Measurements from ENCODE around the gene DNAH3.
A peak's percentile ranks its signal among the peaks of the same experiment; 100 is the strongest.

Gene DNAH3

DNA sequence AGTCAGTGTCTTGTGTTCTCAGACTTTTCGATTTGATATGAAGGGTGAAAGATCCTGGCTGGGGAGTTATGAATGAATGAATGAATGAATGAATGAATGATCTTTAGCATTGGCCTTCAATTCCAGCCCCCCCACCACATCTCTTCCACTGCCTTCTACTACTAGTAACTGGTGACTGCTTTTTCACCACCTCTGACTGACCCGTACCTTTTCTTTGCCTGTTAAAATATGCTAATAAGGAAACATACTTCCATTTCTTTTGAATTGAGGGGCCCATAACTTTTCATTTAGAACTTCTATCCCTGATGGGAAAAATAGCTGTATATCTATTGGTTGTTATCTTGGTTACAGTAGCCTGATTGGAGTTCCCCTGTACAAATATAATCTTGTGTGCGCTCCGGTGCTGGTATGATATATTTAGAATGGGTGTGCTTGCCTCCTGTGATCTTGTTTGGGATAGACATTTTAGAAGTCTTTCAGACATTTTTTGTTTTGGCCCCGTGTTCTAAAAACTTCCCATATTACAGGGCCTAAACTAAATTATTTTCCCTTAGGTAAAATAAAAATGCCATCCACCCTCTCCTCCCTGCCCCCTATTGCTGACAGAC, 246.6 kb downstream of the DNAH3 start:
- no peak for DNase-seq (ENCODE audit: low spot score)

GRCh38 chr16:20903116-20903898, 247.3 kb downstream of the DNAH3 start:
- DNase-seq (ENCODE audit: low spot score): no peak

GRCh38 chr16:20902426-20902825, 248.2 kb downstream of the DNAH3 start:
- DNase-seq (ENCODE audit: low spot score): no peak

DNA sequence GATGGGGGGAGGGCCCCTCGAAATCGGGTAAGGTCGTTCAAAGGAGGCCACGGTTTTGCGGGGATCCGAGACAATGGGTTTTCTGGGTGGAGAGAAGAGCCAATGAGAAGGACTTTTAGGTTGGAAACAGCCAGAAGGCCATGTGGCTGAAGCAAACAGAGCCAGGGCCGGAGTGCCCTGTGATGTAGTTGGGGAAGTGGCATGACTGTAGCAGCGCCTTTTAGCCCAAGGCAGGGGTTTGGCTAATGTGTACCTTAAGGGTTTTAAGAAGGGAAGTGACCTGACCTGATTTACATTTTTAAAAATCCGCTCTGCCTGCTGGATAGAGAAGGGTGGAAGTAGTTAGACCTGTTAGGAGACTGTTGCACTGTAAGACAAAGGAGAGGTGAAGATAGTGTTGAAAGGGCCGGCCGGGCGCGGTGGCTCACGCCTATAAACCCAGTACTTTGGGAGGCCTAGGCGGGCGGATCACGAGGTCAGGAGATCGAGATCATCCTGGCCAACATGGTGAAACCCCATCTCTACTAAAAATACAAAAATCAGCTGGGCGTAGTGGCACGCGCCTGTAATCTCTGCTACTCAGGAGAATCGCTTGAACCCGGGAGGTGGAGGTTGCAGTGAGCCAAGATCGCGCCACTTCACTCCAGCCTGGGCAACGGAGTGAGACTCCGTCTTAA, 249.1 kb downstream of the DNAH3 start:
- no peak for DNase-seq (ENCODE audit: low spot score)

- no peak for DNase-seq (ENCODE audit: low spot score)
These were observed 249.6 kb downstream of the DNAH3 start for GRCh38 chr16:20901068-20901435.

DNA sequence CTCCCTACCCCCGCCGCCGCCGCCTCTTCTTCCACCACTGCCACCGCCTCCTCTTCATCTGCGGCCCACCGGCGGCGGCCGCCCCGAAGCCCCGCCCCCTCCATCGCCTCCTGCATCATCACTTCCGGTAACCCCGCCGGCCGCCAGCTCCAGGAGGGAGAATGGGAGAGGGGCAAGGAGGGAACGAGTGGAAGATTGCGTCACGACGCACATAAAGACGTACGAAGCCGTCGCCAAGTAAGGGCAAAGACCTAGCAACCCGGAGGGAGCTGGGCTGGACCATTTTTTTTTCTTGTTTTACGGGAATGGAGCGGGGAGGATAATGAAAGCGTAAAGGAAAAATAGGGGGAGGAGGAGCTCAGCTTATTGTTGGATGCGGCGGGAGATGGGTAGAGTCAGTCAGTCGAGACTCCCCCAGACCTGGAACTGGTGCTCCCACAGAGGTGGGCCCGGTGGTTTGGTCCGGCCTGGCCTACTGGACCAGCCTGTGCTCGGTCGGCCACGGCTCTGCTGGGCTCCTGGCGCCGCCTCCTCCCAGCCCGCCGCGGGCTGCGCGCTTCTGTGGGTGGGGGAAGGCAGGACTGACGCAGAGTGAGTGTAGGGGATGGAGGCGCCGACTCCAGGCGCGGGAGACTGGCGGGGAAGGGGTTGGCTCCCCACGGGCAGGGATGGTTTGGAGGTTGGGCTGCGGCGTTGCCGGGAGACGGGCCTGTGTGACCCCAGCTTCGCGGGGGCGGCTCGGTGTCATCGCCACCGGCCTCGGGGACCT, 250.2 kb downstream of the DNAH3 start, which contains the start of the genes DCUN1D3 and LYRM1:
TSS of gene DCUN1D3 (minus strand) at position 60 of the 769 bp plus-strand sequence. CDS start 37,820 bp downstream, outside the sequence.
TSS of gene LYRM1 (plus strand) at position 473 of the 769 bp plus-strand sequence. CDS start 14,785 bp downstream, outside the sequence.
- DNase-seq (ENCODE audit: low spot score): peak; percentile 99

DNA sequence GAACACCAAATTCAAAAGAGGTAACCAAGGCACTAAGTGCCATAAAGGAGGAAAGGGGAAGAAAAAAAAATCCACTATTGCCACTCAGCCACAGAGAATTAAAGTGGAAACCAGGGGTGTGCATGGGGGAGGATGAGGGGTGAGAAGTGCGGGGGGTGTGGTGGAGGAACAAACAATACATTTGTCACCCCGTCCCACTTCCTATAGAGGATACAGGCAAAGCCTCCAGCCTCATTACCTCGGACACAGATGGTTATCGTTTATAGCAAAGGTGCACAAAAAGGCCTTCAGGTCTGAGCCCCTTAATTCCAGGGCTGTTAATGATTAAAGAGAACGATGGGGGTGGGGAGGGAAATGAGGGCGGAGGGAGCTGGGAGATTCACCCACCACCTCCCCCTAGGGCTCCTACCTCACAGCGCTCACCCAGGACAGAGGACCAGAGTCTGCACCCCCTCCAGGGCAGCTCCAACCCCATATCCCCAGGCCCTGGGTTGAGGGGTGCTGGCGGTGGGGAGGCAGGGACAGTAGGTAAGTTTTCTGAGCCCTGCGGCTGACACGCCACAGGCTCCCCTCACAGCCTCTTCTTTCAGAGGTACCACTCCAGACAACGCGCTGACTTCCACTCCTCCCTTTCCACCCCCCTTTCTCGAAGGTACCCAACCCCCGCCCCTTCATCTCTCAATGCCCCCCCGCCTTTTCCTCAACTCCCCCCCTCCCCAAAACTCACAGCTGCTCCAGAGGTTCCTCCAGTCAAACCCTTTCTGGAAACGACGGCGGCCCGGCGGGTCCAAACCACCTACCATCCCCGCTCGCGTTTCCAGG, 251.0 kb downstream of the DNAH3 start:
- no peak for DNase-seq (ENCODE audit: low spot score)

DNA sequence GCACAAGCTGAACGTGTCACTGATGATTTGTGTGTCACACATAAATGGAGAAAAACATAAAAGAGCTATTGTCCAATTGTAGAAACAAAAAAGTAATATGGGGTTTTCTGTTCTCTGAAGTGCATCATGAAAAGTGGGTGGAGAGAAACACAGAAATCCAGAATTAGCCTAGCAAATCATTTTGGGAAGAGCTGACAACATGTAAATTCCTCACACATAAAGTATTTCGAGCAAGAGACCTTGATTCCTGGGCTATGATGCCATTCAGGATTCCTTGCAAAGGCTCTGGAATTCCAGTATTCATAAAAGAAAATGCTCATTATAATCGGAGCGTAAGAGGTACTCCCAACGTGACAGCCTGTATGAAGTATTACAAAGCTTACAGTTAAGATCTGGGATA, 251.6 kb downstream of the DNAH3 start:
- no peak for DNase-seq (ENCODE audit: low spot score)

GRCh38 chr16:20897922-20898321, 252.7 kb downstream of the DNAH3 start:
- DNase-seq (ENCODE audit: low spot score): no peak

DNA sequence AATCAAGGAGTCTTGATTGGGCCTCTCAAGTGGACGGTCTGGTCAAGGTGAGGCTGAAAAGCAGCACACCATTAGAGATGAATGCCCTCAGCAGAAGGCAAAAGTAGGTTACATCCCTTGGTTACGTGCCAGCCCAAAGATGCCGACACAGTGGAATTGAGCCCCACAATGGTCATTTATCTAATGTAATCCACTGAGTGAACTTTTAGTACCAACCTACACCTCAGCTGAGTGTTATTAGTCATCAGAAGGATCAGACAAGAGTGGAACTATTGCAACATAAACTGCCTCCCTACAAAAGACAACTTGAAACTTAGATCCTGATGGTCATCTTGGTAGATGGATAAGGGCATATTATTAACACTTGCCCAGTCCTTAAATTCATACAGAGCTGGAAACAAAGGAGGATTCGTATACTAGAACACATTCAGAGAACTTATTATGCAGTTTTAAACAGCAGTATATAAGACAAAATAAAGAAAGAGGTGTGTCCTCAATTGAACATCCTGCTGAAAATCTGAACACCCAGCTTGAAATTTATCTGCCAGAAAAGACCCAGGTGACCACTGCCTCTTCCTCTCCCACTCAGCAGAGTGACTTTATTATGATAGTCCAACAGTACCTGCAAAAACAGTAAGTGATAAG, 253.3 kb downstream of the DNAH3 start:
- DNase-seq (ENCODE audit: low spot score): peak; percentile 82

- no peak for DNase-seq (ENCODE audit: low spot score)
These were observed 256.3 kb downstream of the DNAH3 start for GRCh38 chr16:20894388-20894787.

DNA sequence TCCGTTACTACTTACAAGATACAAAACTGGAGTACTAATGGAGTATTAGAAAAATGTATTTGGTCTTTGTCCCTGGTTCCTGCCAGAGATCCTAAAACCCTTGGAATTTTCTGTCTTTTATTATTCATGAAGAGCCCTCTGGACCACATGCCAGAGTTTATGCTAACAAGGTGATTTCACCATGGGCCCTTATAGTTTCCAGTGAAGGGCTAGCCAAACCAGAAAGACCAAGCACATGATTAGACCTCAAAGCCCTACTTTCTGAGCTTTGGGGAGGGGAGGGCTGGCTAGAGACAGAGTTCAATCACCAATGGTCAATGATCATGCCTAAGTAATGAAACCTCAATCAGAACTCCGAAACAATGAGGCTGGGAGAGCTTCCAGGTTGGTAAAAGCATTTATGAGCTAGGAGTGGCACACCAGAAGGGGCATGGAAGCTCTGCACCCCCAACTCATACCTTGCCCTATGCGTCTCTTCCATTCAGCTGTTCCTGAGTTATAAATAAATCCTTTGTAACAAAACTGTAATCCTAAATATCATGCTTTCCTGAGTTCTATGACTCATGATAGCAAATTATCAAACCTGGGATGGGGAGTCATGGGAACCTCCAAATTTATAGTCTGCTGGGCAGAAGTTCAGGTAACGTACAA, 260.9 kb downstream of the DNAH3 start:
- DNase-seq (ENCODE audit: low spot score): no peak

DNA sequence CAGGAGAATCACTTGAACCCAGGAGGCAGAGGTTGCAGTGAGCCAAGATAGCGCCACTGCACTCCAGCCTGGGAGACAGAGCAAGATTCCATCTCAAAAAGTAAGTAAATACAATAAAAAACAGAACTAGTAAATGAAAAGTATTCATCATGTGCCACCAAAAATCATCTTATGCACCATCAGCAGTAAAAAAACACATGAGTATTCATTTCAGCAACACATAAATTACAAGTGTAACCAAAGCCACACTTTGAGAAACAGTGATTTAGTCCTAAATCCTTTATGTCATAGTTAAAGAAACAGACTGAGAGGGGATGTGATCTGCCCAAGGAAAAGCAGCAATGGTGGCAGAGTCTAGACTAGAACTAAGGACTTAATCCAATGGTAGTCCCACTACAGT, 263.4 kb downstream of the DNAH3 start:
- no peak for DNase-seq (ENCODE audit: low spot score)

GRCh38 chr16:20886320-20886719, 264.3 kb downstream of the DNAH3 start:
- DNase-seq (ENCODE audit: low spot score): no peak

GRCh38 chr16:20884240-20884556, 266.4 kb downstream of the DNAH3 start:
- no peak for DNase-seq (ENCODE audit: low spot score)

DNA sequence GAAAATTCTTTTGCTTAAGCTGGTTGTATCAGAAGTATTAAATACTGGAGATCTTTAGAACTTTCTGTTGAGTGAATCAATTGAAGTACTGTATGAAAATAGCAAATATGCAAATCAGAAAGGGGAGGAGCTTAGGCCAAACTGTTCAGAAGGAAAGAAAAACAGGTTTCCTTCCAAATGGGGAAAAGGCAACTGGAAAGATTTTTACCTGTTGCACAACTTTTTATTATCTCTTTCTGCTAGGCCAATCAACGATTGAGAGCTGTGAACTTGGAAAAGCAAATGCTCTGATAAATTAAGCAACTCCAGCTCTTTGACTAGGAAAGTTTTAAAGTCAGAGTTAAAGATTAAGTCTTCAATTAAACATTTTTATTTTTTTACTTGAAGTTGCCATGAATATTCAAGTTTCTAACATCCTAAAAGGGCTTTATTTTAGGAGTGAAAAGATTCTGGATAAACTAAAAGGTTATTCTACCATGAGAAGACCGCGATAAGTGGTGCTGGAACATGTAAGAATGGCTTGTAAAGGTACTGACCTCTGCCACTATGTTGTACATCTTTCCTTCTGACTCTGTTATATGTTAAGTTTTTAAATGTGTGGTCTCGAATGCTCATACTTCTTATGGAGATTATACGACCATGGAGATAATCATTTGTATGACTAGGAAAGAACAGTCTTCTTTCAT, 266.9 kb downstream of the DNAH3 start:
- DNase-seq (ENCODE audit: low spot score): no peak
